Middle frontal gyrus (tissue), 1 donor: Measurements from ENCODE around the gene PAX1.

Source experiments
- DNase-seq: peaks from one replicate; pipeline ENCODE4 v3.0.0-alpha.2; 2015; ENCODE audit warnings: low spot score; ENCODE audit errors: extremely low spot score

The PAX1 gene

GRCh38 chr20:21705575-21706260 lies at the start of gene PAX1:
Gene PAX1, plus strand, starts transcription at chr20:21705664. Its CDS starts 49 bp downstream, at chr20:21705713.
- no peak for DNase-seq

GRCh38 chr20:21656308-21657067 lies 49.0 kb upstream of the PAX1 start:
- DNase-seq = no peak

- no peak for DNase-seq
These were observed 43.9 kb upstream of the PAX1 start for GRCh38 chr20:21661488-21662055.

GRCh38 chr20:21663465-21663864 lies 42.0 kb upstream of the PAX1 start:
- DNase-seq = no peak

- DNase-seq = no peak
These were observed 39.6 kb upstream of the PAX1 start for GRCh38 chr20:21665687-21666446.

GRCh38 chr20:21670126-21670525 lies 35.3 kb upstream of the PAX1 start:
- no peak for DNase-seq

- no peak for DNase-seq
These were observed 34.5 kb upstream of the PAX1 start for GRCh38 chr20:21670981-21671380.

GRCh38 chr20:21677261-21677660 lies 28.2 kb upstream of the PAX1 start:
- no peak for DNase-seq

GRCh38 chr20:21677781-21678180 lies 27.7 kb upstream of the PAX1 start:
- DNase-seq = no peak

DNA sequence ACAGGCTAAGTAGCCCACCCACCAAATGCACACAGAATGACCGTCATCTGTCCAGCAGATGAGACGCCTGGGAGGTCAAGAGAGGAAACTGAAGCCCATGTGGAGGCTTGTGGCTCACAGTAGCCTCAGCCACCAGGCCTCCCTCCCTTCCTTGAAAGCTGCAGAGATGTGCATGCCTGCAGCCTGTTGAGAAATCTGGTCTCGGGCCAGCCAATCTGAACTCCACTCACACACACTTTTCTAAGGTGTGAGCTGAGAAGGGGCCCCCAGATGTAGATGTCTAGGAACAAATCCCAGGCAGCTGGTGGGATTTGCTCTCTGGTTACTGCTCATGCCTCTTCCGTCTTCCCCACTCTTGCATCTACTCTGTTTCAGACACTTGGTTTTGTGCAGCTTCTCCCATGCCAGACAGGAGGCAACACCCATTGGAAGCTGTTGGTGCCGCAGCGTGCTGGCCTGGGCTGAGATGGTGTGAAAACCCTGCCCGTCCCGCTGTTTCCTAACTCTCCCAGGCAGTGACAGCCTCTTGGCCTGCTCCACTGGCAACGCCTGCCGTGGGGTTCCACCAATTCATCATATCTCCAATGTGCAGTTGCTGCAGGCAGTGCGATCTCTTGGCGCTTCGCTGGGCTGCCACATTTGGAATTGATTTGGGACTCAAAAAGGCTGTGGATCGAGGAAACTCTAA lies 24.1 kb upstream of the PAX1 start:
- DNase-seq = no peak

DNA sequence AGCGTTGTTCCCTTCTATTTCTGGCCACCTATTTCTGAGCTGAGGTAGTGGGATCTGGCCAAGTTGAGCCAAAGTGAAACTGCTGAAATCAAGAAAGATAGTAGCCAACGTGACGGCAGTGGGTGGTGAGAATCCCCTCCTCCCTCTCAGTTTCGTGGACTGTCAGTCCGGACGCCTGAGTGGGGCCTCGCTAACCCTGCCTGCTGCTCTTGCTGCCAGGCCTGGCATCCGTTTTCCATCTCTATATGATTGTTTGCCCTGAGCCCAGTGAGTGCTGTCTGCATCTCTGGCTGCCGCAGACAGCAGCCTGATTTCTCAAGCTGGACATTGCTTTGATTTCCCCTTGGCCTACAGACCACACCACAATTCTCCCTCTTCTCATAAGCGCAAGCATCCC lies 23.5 kb upstream of the PAX1 start:
- DNase-seq = no peak

GRCh38 chr20:21682521-21682954 lies 22.9 kb upstream of the PAX1 start:
- no peak for DNase-seq

DNA sequence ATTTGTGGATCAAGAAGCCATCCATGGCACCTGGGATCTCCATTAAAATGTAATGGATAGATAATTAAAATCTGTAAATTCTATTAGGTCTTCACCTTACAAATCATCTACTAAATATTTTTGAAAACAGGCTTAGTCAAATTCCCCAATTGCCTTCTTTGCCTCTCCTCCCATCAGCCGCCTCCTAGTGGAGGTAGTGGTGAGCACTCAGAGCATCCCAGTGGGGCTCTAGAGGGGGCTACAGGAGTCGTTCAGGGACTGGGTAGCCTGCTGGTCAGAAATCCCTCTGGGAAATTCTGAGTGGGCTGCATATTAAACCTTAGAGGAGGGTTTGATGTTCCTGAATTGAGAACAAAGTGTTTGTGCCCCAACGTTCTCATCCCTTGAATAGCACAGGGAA lies 20.8 kb upstream of the PAX1 start:
- DNase-seq = no peak

DNA sequence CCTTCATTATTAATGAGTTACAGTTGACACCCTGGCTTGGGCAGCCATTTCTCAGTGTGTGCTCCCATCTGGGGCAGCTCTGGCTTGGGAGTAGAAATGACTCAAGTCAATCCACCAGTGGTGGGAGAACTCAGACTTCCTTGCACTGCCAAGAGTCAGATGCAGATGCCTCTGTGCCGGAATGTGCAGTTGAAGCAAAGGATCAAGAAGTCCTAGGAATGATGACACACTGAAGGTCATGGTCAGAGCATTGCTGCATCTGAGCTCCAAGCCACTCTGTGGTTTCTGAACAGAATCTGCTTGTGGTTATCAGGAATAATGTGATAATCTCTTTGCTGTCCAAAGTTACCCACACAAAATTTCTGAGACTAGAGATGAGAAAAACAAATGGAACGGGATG lies 19.5 kb upstream of the PAX1 start:
- no peak for DNase-seq

- no peak for DNase-seq
These were observed 12.1 kb upstream of the PAX1 start for GRCh38 chr20:21693322-21693721.

- no peak for DNase-seq
These were observed 6.8 kb upstream of the PAX1 start for GRCh38 chr20:21698494-21699215.

GRCh38 chr20:21699216-21699508 lies 6.3 kb upstream of the PAX1 start:
- DNase-seq = no peak

- no peak for DNase-seq
These were observed 4.1 kb upstream of the PAX1 start for GRCh38 chr20:21701171-21701876.

- no peak for DNase-seq
These were observed 3.4 kb upstream of the PAX1 start for GRCh38 chr20:21702016-21702415.
